HEK293T (cell line): ENCODE measurements around the gene BFSP1.

ENCODE experiments used
- ELF4 ChIP-seq: fragments of 450-650 bp; IDR thresholded peaks from 2 replicates; pipeline ENCODE4 v1.6.1; 2017; ENCODE audit warnings: antibody characterized with exemption
- FOXA1 ChIP-seq: fragments of 450-650 bp; IDR thresholded peaks from 2 replicates; pipeline ENCODE4 v1.6.1; 2016; ENCODE audit warnings: mild to moderate bottlenecking
- FOXM1 ChIP-seq: fragments of 450-650 bp; IDR thresholded peaks from 2 replicates; pipeline ENCODE4 v1.6.1; 2017; ENCODE audit warnings: mild to moderate bottlenecking, borderline replicate concordance
- HDGF ChIP-seq: fragments of 450-650 bp; IDR thresholded peaks from 2 replicates; pipeline ENCODE4 v1.6.1; 2017; ENCODE audit warnings: antibody characterized with exemption, borderline replicate concordance
- L3MBTL2 ChIP-seq: fragments of 450-650 bp; conservative IDR thresholded peaks from 2 replicates; pipeline ENCODE4 v1.6.1; 2016; ENCODE audit warnings: mild to moderate bottlenecking
- LEF1 ChIP-seq: fragments of 450-650 bp; IDR thresholded peaks from 2 replicates; pipeline ENCODE4 v1.6.1; 2017; ENCODE audit warnings: mild to moderate bottlenecking, borderline replicate concordance
- NFRKB ChIP-seq: fragments of 450-650 bp; IDR thresholded peaks from 2 replicates; pipeline ENCODE4 v1.6.1; 2016; ENCODE audit warnings: mild to moderate bottlenecking, moderate library complexity
- SP1 ChIP-seq: fragments of 450-650 bp; IDR thresholded peaks from 2 replicates; pipeline ENCODE4 v1.6.1; 2017
- SUZ12 ChIP-seq: fragments of 450-650 bp; IDR thresholded peaks from 2 replicates; pipeline ENCODE4 v1.6.1; 2016; ENCODE audit warnings: mild to moderate bottlenecking
- TARDBP ChIP-seq: fragments of 450-650 bp; IDR thresholded peaks from 2 replicates; pipeline ENCODE4 v1.6.1; 2016
- ZNF384 ChIP-seq: fragments of 450-650 bp; IDR thresholded peaks from 2 replicates; pipeline ENCODE4 v1.6.1; 2016

DNA sequence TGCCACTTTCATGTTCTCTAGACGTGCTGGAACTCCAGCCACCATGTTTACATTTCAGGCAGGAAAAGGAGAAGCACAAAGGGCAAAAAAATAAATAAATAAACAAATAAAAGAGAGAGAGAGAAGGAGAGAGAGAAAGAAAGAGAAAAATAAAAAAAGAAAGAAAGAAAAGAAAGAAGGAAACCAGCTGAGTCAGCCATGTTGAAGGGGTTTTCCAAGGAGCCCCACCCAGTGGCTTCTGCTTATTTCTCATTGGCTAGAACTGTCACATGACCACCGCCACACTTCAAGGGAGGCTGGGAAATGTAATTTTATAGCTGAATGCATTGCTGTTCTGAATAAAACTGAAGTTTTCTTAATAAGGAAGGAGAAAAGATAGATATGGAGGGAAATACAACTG, 71.1 kb downstream of the BFSP1 start:
- no peak for TF ChIP-seq FOXM1
- no peak for TF ChIP-seq ZNF384
- TF ChIP-seq FOXA1, result no peak
- no peak for TF ChIP-seq SP1
- TF ChIP-seq ELF4, result no peak
- no peak for TF ChIP-seq HDGF
- TF ChIP-seq L3MBTL2, result no peak
- no peak for TF ChIP-seq LEF1
- TF ChIP-seq SUZ12, result no peak
- no peak for TF ChIP-seq TARDBP
- no peak for TF ChIP-seq NFRKB
